Loucy (cell line): ENCODE results near the gene LRP3.

Source experiments
- H2AFZ ChIP-seq: fragments of 200-600 bp; sonication (generic); 2 replicates; pipeline ENCODE4 v1.6.0; 2016; ENCODE audit warnings: antibody characterized with exemption, mild to moderate bottlenecking, low read length, moderate library complexity
- H3F3A ChIP-seq: fragments of 200-600 bp; 2 replicates; pipeline ENCODE4 v1.6.0; 2016; ENCODE audit warnings: antibody characterized with exemption, low read depth, mild to moderate bottlenecking
- H3K27me3 ChIP-seq: fragments of 200-600 bp; sonication (generic); 2 replicates; pipeline ENCODE4 v1.6.1; 2014; ENCODE audit warnings: low read length, mild to moderate bottlenecking; ENCODE audit not compliant: insufficient read depth, poor library complexity, severe bottlenecking
- H3K36me3 ChIP-seq: fragments of 200-600 bp; sonication (generic); 2 replicates; pipeline ENCODE4 v1.6.1; 2016; ENCODE audit warnings: low read length; ENCODE audit not compliant: insufficient read depth
- H3K4me1 ChIP-seq: fragments of 200-600 bp; sonication (generic); 2 replicates; pipeline ENCODE4 v1.5.1; 2014; ENCODE audit warnings: low read length, mild to moderate bottlenecking; ENCODE audit not compliant: insufficient read depth, poor library complexity, severe bottlenecking
- H3K4me2 ChIP-seq: fragments of 200-600 bp; sonication (generic); 2 replicates; pipeline ENCODE4 v1.6.0; 2014; ENCODE audit warnings: antibody characterized with exemption, low read length, low read depth, mild to moderate bottlenecking; ENCODE audit not compliant: poor library complexity, severe bottlenecking
- H3K4me3 ChIP-seq: fragments of 200-600 bp; sonication (generic); 2 replicates; pipeline ENCODE4 v1.5.1; 2014; ENCODE audit warnings: low read length, mild to moderate bottlenecking, mixed read lengths; ENCODE audit not compliant: poor library complexity, severe bottlenecking
- H3K79me2 ChIP-seq: fragments of 200-600 bp; sonication (generic); 2 replicates; pipeline ENCODE4 v1.6.1; 2014; ENCODE audit warnings: low read length; ENCODE audit not compliant: insufficient read depth
- H3K9ac ChIP-seq: fragments of 200-600 bp; sonication (generic); 2 replicates; pipeline ENCODE4 v1.6.0; 2014; ENCODE audit warnings: mild to moderate bottlenecking, low read depth, low read length, moderate library complexity; ENCODE audit not compliant: poor library complexity, severe bottlenecking
- H3K9me2 ChIP-seq: fragments of 200-600 bp; sonication (generic); replicated peaks from 2 replicates; pipeline ENCODE4 v1.6.1; 2016; ENCODE audit warnings: low read depth, low read length, mixed read lengths
- H3K9me3 ChIP-seq: fragments of 200-600 bp; sonication (generic); 2 replicates; pipeline ENCODE4 v1.6.1; 2014; ENCODE audit warnings: mild to moderate bottlenecking, antibody characterized with exemption, low read length, low read depth; ENCODE audit not compliant: insufficient read depth
- H4K20me1 ChIP-seq: fragments of 200-600 bp; sonication (generic); 2 replicates; pipeline ENCODE4 v1.6.0; 2014; ENCODE audit warnings: antibody characterized with exemption, low read length, mild to moderate bottlenecking; ENCODE audit not compliant: insufficient read depth, poor library complexity, severe bottlenecking
- EZH2phosphoT487 ChIP-seq: fragments of 200-600 bp; IDR thresholded peaks from 2 replicates; pipeline ENCODE4 v1.6.1; 2018; ENCODE audit warnings: antibody characterized with exemption, mild to moderate bottlenecking, moderate library complexity, borderline replicate concordance
- TF ChIP-seq, protein P1 (sequence below): fragments of 200-600 bp; sonication (generic); conservative IDR thresholded peaks from 2 replicates; pipeline ENCODE4 v1.5.1; 2014; ENCODE audit warnings: mild to moderate bottlenecking, antibody characterized with exemption, low read length

The LRP3 gene

DNA sequence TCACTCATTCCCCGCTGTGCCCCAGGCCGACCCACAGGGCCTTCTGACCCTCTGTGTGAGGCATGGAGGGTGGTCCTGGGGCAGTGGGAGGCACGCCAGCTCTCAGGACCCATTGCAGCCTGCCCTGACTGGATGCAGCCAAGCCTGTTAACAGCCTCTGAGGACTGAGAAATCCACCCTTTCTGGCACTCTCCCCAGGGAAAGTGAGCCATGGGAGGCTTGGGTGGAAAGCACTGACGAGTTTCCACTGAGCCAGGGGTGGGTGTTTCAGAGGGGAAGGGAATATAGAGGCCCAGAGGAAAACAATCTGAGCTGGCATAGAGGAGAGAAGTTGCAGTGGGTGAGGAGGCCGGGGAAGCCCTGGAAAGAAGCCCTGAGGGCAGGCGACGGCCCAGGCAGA lies 62.1 kb downstream of the LRP3 start:
- Histone ChIP-seq H3K36me3 (no peaks in the 10 kb centered on the region), H3K9me2 (no peaks in the 10 kb centered on the region), H2AFZ (no peak overlapping the region), H3K4me1 (peaks cover 26% of the 10 kb centered on the region), H4K20me1 (no peaks in the 10 kb centered on the region), H3K4me2 (no peak overlapping the region), H3K79me2 (no peaks in the 10 kb centered on the region), H3K27me3 (no peaks in the 10 kb centered on the region), H3F3A (peaks cover 3% of the 10 kb centered on the region), H3K4me3 (no peak overlapping the region), H3K9ac (no peak overlapping the region), H3K9me3 (no peaks in the 10 kb centered on the region)
- TF ChIP-seq, protein P1, sequence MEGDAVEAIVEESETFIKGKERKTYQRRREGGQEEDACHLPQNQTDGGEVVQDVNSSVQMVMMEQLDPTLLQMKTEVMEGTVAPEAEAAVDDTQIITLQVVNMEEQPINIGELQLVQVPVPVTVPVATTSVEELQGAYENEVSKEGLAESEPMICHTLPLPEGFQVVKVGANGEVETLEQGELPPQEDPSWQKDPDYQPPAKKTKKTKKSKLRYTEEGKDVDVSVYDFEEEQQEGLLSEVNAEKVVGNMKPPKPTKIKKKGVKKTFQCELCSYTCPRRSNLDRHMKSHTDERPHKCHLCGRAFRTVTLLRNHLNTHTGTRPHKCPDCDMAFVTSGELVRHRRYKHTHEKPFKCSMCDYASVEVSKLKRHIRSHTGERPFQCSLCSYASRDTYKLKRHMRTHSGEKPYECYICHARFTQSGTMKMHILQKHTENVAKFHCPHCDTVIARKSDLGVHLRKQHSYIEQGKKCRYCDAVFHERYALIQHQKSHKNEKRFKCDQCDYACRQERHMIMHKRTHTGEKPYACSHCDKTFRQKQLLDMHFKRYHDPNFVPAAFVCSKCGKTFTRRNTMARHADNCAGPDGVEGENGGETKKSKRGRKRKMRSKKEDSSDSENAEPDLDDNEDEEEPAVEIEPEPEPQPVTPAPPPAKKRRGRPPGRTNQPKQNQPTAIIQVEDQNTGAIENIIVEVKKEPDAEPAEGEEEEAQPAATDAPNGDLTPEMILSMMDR, result no peak
- no peak for TF ChIP-seq EZH2phosphoT487

DNA sequence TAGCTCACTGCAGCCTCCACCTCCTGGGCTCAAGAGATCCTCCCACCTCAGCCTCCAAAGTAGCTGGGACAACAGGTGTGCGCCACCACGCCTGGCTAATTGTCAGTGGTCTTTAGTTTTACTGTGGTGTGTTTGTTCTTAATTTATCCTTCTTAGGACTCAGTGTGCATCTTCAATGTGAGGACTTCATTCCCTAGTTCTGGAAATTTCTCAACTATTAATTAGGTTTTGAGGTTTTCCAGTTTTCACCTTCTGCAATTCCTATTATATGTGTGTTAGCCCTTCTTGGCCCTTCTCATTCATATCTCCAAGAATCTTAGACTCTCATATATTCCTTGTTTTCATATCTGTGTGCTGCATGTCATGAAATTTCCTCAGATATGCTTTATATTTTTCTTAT lies 63.7 kb downstream of the LRP3 start:
- H3K27me3 ChIP-seq, result no peaks in the 10 kb centered on the region
- H3F3A ChIP-seq, result peaks cover 3% of the 10 kb centered on the region
- H3K9me2 ChIP-seq, result no peaks in the 10 kb centered on the region
- H3K4me2 ChIP-seq, result no peak overlapping the region
- no peaks in the 10 kb centered on the region for H3K79me2 ChIP-seq
- no peak overlapping the region for H3K4me3 ChIP-seq
- H3K9ac ChIP-seq, result no peak overlapping the region
- H3K36me3 ChIP-seq, result no peaks in the 10 kb centered on the region
- peaks cover 35% of the 10 kb centered on the region for H3K4me1 ChIP-seq
- no peak overlapping the region for H2AFZ ChIP-seq
- no peaks in the 10 kb centered on the region for H3K9me3 ChIP-seq
- TF ChIP-seq, protein P1, result no peak
- TF ChIP-seq EZH2phosphoT487, result no peak
- H4K20me1 ChIP-seq, result no peaks in the 10 kb centered on the region
